ENCODE results near the gene SYPL1.

The SYPL1 gene

DNA sequence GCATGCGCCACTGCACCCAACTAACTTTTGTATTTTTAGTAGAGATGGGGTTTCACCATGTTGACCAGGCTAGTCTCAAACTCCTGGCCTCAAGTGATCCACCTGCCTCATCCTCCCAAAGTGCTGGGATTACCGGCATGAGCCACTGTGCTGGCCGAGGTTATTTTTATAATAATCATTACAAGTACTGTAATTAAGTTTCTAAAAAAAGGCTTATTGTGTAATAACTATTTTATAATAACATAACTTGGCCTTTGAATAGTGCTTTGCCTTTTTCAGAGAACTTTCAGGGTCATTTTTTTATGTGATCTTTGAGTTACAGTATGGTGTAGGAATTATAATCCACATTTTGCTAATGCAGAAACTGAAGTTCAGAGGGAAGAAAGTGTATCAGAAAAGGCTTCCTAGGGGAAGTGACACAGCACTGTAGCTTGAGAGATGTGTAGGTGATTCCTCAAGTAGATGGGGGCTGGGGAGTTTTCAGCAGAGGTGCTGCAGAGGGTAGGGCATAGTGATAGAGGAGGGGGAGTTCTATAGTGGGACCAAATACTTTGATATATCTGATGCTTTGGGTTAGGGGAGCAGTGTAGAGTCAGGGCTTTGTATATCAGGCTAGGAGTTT is 9.2 kb upstream of the SYPL1 start:
- DNase-seq: no peak

DNA sequence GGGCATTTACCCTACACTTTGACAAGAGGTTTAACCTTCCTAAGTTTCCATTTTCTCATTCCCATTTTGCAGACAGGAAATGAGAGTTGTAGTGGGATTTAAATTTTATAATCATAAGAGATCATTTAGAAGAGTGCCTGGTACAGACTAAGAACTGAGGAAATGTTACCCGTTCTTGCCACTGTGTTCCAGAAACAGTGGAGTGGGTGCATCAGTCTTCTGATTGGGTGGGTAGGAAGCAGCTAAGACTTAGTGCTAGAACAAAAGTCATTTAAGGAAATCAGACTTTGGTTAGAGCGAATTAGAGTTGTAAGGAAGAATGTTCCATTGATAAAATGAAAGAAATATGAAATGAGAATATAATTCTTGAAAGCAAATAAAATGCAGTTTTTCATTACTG is 8.4 kb upstream of the SYPL1 start:
- no peak for DNase-seq

DNA sequence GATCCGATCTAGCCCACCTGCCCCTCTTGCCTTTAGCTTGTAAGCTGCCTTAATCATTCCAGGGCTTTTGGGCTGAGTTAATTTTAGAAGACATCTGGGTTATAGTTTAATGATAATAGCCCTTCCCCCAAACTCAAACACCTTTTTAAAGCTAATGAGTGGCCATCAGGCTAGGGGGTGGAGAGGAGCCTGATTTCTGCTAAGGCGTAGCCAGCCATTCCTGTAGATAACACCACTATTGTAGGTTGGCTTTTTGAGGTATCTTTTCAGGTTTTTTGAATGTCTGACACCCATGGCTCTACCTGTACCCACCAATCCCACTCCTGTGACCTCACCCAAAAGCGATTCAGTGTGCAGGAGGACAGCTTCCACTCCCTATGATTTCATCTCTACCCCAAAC is 7.6 kb upstream of the SYPL1 start:
- DNase-seq: no peak

DNA sequence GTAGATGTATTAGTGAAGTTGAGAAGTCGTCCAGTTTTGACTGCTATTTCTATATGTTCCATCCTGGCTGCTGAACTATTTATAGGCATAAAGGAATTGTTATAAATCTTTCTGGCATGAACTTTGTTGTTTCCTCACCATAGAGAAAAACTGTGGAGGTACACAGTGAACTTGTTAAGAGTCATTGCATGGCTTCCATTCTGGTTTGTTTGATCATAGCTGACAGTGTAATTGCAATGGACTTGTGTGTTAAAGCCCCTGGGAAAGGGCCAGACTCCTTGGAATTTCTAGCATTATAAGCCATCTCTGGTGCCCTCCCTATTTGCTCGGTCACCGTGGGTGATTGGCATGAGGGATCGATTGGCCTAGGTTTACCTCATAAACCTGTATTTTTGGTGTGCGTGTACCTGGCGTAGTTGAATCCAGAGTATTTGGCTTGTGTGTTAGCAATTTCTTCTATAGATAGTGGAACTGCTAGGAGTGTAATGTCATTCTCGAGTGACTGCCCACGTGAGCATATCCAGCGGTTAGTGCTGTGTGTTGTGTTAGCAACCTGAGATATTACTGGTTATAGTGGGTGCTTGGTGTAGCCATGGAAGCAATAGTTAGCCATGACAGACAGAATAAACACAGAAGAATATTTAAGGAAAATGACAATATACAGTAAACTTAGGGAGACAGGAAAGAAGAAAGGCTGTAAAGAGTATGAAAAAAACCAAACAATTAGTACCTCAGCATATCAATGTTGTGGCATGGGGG is 5.9 kb upstream of the SYPL1 start:
- no peak for DNase-seq

DNA sequence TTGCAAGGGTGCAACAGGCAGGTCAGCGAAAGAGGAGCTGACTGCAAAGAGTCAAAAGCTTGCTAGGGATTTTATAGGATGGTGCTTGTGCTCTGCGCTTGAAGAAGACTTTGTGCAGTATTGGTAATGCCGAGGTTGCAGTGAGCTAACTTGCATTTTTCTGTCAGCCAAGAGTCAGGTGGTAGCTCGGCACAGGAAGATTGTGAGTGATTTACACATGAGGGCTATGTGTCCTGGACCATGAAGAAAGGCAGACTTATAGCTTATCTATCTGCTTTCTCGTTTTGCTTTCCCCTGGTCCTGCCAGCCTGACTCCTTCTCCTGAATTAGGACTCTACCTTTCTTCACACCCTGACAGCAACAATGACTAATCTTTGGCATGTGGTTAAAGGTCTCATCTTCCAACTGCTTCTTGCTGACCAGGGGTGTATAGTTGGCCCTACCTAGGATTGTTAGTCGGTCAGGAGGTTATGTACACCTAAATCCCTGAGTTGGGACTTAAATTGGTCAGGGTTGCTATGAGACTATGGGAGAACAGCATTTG is 4.1 kb upstream of the SYPL1 start:
- no peak for DNase-seq

DNA sequence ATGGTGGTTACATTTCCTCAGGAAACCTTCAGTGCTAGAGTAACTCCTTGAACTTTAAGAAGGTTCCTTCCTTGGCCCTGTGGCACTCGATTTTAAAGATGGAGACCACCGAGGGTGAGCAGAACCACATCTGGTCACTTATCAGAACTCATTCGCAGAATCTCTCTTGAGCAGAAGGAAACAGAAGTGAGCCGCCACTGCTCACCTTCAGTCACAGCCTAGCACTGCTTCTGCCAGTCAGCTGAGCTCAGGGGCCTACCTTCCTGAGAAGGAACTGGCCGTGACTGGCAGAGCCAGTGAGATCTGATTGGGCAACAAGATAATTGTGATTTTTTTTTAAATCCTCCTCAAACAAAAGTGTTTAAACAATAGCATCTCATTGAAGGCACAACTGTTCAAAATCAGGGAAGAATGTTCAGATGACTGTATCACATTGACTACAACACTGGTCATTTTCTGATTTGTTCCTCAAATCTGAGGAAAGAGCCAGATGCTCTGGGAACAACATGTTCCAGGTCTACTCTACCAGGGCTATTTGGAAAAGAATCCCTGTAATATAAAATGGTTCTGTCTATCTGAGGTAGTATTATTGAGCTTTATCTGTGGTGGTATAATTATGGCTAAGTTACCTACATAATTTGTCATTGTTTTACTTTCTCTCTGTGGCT is 2.7 kb upstream of the SYPL1 start:
- DNase-seq: peak; percentile 34

DNA sequence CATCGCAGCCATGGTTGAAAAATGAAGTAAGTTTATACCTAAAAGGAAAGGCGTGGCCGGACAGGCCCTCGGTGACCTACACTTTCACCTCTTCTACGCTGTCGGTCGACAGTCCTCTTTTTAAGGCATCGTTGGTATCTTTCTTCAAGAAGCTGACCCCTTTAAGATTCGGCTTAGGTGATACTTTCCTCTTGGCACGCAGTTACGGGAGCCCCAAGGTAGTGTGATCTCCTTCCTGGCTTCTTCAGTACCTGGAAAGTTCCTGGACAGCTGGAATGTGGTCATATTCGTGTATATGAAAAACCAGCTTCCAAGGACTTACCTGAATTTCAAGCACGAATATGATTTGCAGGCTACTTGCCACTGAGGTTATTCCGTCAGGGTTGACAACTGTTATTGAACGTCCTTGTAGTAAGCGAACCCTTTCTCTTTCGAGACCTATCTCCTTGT is 885 bp upstream of the SYPL1 start:
- DNase-seq: no peak

DNA sequence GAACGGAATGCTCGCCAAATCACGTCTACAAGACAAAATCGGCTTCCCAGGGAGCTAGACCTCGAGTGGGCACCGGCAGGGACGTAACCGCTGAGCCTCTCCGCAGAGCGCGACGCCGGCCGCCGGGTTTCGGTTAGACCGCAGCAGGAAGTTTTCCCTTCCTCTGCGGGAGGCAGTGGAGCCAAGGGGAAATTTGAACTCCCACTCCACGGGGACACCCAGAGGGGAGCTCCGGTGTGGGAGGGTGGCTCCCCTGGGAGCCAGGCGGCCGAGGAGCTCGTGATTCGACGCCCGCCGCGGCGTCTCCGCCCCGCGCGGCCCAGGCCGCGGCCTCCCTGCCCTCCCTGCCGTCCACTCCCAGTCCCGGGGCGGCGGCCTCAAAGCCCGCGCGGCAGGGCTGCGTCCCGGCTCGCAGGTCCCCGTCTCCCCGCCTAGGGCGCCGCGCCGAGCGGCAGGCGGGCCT is 426 bp downstream of the SYPL1 start:
- peak; percentile 19 for DNase-seq

DNA sequence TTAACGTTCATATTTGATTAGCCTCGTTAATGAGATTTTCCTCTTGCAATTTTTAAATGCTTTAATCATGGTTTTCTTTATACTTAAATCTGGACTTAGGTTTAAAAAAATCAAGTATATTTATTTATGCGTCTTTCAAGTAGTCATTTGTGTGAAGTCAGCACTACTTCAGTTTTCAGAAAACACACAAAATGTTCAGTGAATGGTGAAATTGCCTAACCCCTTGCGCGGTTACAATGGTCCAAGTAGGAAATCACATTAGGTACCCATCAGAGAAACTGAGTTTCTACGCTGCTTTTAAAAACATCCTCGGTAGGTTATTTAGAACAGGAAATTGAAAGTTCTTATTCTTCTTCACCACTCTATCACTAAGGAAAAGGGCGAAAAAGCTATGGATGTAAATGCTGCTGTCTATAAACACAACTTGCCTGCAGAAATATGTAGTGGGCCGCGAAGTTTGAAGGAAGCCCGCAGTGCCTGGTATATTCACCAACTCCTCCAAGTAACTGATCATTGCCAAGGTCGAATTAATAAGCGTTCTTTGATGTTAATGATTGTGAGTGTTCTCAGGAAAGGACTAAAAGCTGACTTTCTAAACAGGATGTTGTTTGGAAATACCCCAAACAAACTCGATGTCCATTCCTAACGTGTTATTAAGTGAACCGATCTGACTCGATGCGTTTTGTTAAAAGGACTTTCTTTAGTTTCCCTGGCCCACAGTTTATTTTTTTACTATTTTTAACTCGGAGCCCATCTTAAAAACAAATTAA is 1.0 kb downstream of the SYPL1 start:
- DNase-seq: no peak

DNA sequence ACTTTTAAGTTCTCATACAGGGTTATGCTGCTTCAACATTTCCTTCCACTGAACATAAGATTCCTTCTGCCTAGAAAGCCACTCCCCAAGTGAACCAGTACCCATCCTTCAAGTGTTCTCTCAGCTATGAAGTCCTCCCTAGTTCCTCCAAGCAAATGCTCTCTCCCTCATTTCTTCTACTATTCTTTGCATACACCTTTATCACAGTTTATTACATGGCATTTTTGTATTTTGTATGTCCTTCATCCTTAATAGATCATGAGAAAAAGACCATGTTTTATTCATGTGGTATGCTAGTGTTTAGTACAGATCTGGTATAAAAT is 1.9 kb downstream of the SYPL1 start:
- DNase-seq: no peak

DNA sequence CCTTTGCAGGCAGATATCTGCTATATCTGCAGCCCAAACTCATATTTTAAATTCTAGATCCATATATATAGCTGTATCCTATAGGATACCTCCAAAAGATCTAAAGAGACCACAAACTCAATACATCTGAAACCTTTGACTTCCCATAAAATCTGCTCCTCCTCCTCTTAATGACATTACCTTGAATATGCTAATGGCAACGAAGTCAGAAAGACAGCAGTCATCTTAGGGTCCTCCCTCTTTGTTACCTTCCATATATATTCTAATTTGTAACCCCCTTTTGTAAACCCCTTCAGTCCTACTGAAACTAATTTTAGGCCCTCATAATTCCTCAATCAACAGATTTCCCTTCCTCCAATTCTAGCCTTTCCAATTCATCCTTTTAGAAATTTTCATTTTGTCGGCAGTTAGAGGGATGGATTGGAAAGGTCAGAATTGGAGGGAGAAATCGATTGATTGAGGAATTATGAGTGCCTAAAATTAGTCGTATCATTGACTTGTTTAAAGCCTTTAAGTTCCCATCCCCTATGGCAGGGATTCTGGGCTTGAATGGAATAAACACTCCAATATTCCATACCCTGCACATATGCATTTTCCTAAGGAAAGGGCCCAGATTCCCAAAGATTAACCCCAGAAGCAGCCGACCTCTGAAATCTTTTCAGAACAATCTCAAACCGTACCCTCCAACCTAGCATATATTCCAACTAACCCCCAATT is 2.4 kb downstream of the SYPL1 start:
- no peak for DNase-seq

DNA sequence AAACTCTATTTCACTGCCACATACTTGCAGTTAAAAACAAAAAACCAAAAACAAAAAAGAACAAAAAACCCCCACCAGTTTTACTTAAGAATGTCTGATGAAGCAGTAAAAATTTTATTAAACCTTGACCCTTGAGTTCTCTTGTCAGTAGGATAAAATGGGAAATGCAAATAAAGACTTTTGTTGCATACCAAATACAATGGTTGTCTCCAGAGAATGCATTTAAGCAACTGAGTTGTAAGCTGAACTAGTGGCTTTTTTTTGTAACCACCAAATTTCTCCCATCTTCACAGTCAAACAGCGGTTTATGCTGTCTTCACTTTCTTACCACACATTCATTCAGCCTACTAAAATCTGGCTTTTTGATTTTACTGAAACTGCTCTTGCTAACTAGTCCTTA is 3.1 kb downstream of the SYPL1 start:
- no peak for DNase-seq

DNA sequence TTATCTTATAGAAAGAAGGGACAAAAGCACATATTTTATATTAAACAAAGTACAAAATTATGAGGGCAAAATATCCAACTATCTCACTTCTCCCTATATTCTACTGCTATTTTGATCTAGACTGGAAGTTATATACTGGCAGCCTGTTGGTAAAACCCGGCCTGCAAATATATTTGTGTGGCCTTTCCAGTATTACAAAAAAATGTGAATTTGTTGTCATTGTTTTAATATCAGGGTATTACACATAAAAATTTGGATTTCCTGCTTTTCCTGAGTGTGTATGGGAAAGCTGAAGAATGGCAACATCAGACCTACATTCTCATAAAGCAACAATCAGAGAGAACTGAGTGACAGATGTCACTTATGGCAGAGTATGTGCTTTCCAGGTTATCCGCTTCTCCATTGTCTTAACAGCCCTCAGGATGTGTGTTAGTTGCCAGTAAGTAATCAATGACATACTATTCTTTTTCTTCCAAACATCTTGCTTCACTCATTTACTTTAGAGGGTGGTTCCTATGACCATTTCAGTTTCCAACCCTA is 7.3 kb downstream of the SYPL1 start:
- DNase-seq: no peak

DNA sequence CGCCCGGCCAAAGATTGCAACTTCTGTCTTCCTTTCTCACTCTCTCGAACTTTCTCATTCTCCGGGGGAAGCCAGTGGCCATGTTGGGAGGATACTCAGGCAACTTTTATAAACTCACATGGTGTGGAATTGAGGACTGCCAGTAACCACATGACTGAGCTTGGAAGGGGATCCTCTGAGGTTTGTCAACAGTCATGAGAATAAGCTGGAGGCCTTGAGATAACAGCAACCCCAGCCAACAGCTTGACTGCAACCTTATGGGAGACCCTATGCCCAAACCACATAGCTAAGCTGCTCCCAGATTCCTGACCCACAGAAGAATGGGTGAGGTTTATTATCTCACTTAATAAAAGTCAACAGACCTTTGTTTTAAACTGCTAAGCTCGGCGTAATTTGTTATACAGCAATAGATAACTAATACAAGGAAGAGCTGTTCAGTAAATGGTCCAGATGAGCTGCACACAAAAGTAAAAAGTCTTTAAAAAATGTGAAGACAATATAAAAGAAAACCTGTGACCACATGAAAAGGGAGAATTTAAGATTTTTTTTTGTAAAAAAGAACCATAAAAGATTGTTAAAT is 9.6 kb downstream of the SYPL1 start:
- DNase-seq: no peak

DNA sequence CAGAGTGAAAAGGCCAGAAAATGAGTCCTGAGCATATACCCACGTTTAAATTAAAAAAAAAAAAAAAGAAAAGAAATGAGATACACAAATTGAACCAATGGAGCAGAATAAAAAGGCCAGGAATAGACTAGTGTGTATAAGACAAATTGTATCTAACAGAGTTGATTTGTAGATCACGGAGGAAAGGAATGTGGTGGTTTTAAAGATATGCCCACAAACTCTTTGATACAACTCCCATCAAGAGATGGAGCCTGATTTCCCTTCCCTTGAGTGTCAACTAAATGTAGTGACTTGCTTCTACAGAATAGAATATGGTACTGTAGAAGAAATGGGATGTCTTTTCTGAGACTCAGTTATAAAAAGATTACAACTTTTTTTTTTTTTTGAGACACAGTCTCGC is 10.4 kb downstream of the SYPL1 start:
- no peak for DNase-seq

DNA sequence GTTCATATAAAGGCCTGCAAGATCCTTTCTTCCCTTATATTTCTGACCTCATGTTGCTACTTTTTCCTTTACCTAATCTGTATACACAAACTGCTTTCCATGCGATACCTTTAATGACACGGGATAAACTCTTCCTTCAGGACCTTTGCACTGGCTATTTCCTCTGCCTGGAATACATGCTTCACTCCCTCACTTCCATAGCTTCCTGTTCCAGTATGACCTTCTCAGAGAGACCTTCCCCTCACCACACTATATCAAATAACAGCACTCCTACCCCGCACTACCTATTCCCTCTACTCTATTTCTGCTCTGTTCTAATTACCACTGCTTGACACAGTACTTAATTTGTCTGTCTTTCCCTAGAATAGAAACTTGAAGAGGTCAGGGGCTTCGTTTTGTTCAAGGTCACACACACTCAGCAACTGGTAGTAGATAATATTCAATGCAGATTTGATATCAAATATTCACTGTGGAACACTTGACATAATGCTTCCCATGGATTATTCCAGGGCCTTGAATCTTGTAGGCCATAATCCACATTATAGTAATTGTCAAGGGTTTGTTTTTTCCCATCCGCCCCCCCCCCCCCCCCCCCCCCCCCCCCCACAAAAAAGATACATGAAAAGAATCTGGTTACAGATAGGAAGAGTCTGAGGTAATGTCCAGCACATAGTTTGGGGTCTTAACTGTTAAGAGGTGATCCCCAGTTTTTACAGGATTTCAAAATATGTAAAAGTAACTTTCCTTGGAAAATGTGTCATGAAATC is 11.1 kb downstream of the SYPL1 start:
- no peak for DNase-seq

DNA sequence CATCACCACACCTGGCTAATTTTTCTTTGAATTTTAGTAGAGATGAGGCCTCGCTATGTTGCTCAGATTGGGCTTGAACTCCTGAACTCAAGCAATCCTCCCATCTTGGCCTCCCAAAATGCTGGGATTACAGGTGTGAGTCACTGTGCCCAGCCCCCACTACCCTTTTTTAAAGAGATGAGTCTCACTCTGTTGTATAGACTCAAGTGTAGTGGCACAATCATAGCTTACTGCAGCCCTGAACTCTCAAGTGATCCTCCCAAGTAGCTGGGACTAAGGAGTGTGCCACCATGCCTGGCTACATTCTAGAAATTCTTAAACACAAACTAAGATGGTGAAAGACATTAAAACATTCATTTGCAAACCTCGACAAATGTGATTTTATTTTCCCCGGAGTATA is 12.6 kb downstream of the SYPL1 start:
- DNase-seq: no peak

DNA sequence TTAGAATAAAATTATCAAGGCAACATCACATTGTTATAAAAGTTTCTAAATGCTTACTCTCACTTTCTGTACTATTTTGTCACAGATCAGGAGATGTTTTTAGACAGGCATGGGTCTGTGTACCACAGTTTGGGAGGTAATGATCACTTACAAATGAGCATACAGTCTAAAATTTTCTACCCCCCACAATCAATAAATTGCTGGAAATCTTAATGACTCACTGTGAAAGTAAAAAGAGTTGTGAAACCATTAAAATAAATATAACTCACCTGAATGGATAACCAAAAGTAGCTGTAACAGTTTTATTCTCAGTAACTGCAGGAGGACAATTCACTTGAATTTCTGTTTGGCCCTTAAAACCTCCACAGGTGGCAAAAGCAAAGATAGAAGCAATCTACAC is 13.2 kb downstream of the SYPL1 start:
- no peak for DNase-seq

DNA sequence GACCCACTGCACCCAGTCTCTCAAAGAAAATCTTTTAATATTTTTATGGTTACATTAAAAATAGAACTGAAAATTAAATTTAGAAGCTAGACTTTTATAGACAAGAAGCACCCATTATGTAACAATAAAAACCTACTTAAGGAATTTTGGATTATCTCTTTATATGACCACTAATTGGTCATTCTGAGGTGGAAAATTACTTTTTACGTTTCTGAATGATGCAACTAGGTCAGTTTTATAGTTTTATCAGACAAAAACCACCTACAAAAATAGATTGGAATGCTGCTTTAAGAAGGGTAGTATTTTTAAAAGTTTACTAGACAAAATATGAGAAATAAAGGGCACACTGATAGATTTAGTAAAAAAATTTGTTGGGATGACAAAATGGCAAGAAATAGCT is 16.5 kb downstream of the SYPL1 start:
- DNase-seq: no peak

DNA sequence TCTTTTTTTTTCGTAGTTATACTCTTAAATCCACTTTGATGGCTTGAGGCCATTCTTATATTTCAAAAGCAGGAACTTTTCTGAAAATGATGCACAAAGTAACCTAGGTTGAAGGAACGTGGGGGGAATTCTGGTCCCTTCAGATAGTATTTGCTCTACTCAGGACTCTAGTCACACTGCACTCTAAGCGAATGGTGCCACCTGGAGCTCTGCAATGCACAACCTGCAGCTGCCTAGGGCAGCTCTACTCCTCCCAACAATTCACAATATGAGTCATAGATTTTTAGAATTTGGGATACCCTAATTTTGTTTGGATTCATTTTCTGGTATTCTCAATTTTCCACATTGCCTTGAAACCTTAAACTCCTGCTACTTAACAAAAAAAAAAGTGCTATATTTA is 17.3 kb downstream of the SYPL1 start:
- DNase-seq: no peak

DNA sequence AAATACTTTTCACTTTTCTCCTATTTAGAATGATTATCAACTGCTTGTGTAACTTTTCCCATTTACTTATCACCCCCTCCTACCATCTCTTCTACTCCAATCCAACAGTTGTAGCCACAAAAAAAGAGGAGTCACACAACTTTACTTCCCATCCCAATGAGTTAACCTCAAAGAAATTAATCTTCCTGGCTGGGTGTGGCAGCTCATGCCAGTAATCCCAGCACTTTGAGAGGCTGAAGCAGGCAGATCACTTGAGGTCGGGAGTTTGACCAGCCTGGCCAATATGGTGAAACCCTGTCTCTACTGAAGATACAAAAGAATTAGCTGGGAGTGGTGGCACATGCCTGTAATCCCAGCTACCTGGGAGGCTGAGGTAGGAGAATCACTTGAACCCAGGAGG is 19.9 kb downstream of the SYPL1 start:
- no peak for DNase-seq
